Measurements from ENCODE around the gene CBLB. TPM values are rescaled to one million over a fixed set of nuclear protein-coding genes. Genes with fewer than 3 reads are reported as not detected.
"Not testable (repeated sequence)": the region's sequence is repeated elsewhere in the genome, so short reads cannot be mapped to it uniquely, and the experiment has no call there.

The CBLB gene
- polyA plus RNA-seq, 4 donors, result 8.8 to 29.8 (median 12.9) TPM

- DNase-seq (no peak), FAIRE-seq (no peak)
- H3K36me3 ChIP-seq (ENCODE audit: control insufficient read depth in 3 of 3, insufficient read depth in 2 of 3, low read depth in 1 of 3, low read length in 3 of 3), result peaks cover 0 to 8% (median 2%) of the 10 kb centered on the region in 3 donors
- H3K27ac ChIP-seq (ENCODE audit: low read depth in 1 of 3, low read length in 2 of 3), result no peak overlapping the region
- H3K4me1 ChIP-seq (ENCODE audit: control insufficient read depth in 3 of 3, insufficient read depth in 2 of 3, low read depth in 1 of 3, low read length in 2 of 3), result peaks cover 0 to 4% (median 1%) of the 10 kb centered on the region in 3 donors
- H3K9me3 ChIP-seq (ENCODE audit: control insufficient read depth in 2 of 2, insufficient read depth in 1 of 2, low read depth in 1 of 2, low read length in 1 of 2), result peaks cover 0 to 16% of the 10 kb centered on the region in 2 donors
- H3K27me3 ChIP-seq (ENCODE audit: control insufficient read depth in 3 of 3, insufficient read depth in 3 of 3, low read length in 3 of 3), result no peaks in the 10 kb centered on the region
- H3K4me3 ChIP-seq (ENCODE audit: low read depth in 1 of 3, low read length in 3 of 3), result no peak overlapping the region
Measured at GRCh38 chr3:105767776-105768175, 101.0 kb downstream of the CBLB start.

- no peak for DNase-seq
- WGBS, 3 donors, result 9 to 39% (median 21%) methylated on average over 3 of the region's 3 CpGs
- H3K9me3 ChIP-seq (ENCODE audit: control insufficient read depth in 2 of 2, insufficient read depth in 1 of 2, low read depth in 1 of 2, low read length in 1 of 2), result peaks cover 0 to 21% of the 10 kb centered on the region in 2 donors
Measured at GRCh38 chr3:105767216-105767615, 101.6 kb downstream of the CBLB start.

GRCh38 chr3:105765308-105765639 is 103.5 kb downstream of the CBLB start:
- Histone ChIP-seq H3K27me3 (ENCODE audit: control insufficient read depth in 3 of 3, insufficient read depth in 3 of 3, low read length in 3 of 3) (no peaks in the 10 kb centered on the region), H3K4me1 (ENCODE audit: control insufficient read depth in 3 of 3, insufficient read depth in 2 of 3, low read depth in 1 of 3, low read length in 2 of 3) (peaks cover 0 to 8% (median 4%) of the 10 kb centered on the region in 3 donors), H3K27ac (ENCODE audit: low read depth in 1 of 3, low read length in 2 of 3) (peak overlapping the region in 1 of 3 donors; percentile 24), H3K9me3 (ENCODE audit: control insufficient read depth in 2 of 2, insufficient read depth in 1 of 2, low read depth in 1 of 2, low read length in 1 of 2) (peaks cover 0 to 31% of the 10 kb centered on the region in 2 donors), H3K4me3 (ENCODE audit: low read depth in 1 of 3, low read length in 3 of 3) (no peak overlapping the region), H3K36me3 (ENCODE audit: control insufficient read depth in 3 of 3, insufficient read depth in 2 of 3, low read depth in 1 of 3, low read length in 3 of 3) (peaks cover 0 to 14% (median 2%) of the 10 kb centered on the region in 3 donors)
- FAIRE-seq (no peak), DNase-seq (no peak)

More at GRCh38 chr3:105767216-105767615, 101.6 kb downstream of the CBLB start:
- FAIRE-seq, result peak; percentile 72
- peaks cover 0 to 14% (median 2%) of the 10 kb centered on the region in 3 donors for H3K36me3 ChIP-seq (ENCODE audit: control insufficient read depth in 3 of 3, insufficient read depth in 2 of 3, low read depth in 1 of 3, low read length in 3 of 3)
- H3K27me3 ChIP-seq (ENCODE audit: control insufficient read depth in 3 of 3, insufficient read depth in 3 of 3, low read length in 3 of 3), result no peaks in the 10 kb centered on the region
- H3K27ac ChIP-seq (ENCODE audit: low read depth in 1 of 3, low read length in 2 of 3), result no peak overlapping the region
- H3K4me3 ChIP-seq (ENCODE audit: low read depth in 1 of 3, low read length in 3 of 3), result no peak overlapping the region
- peaks cover 0 to 8% (median 4%) of the 10 kb centered on the region in 3 donors for H3K4me1 ChIP-seq (ENCODE audit: control insufficient read depth in 3 of 3, insufficient read depth in 2 of 3, low read depth in 1 of 3, low read length in 2 of 3)

- Histone ChIP-seq H3K27ac (ENCODE audit: low read depth in 1 of 3, low read length in 2 of 3) (peak overlapping the region in 1 of 3 donors; percentile 24), H3K4me1 (ENCODE audit: control insufficient read depth in 3 of 3, insufficient read depth in 2 of 3, low read depth in 1 of 3, low read length in 2 of 3) (peaks cover 0 to 8% (median 4%) of the 10 kb centered on the region in 3 donors), H3K4me3 (ENCODE audit: low read depth in 1 of 3, low read length in 3 of 3) (no peak overlapping the region), H3K27me3 (ENCODE audit: control insufficient read depth in 3 of 3, insufficient read depth in 3 of 3, low read length in 3 of 3) (no peaks in the 10 kb centered on the region), H3K9me3 (ENCODE audit: control insufficient read depth in 2 of 2, insufficient read depth in 1 of 2, low read depth in 1 of 2, low read length in 1 of 2) (peaks cover 0 to 29% of the 10 kb centered on the region in 2 donors), H3K36me3 (ENCODE audit: control insufficient read depth in 3 of 3, insufficient read depth in 2 of 3, low read depth in 1 of 3, low read length in 3 of 3) (peaks cover 0 to 14% (median 4%) of the 10 kb centered on the region in 3 donors)
- WGBS, 3 donors, result 60 to 84% (median 78%) methylated on average over 2 of the region's 2 CpGs
- FAIRE-seq (no peak), DNase-seq (no peak)
Measured at GRCh38 chr3:105764378-105765307, 104.2 kb downstream of the CBLB start.

- DNase-seq, result no peak
- FAIRE-seq, result no peak
- H3K4me3 ChIP-seq (ENCODE audit: low read depth in 1 of 3, low read length in 3 of 3), result no peak overlapping the region
- peaks cover 0 to 24% (median 8%) of the 10 kb centered on the region in 3 donors for H3K36me3 ChIP-seq (ENCODE audit: control insufficient read depth in 3 of 3, insufficient read depth in 2 of 3, low read depth in 1 of 3, low read length in 3 of 3)
- H3K9me3 ChIP-seq (ENCODE audit: control insufficient read depth in 2 of 2, insufficient read depth in 1 of 2, low read depth in 1 of 2, low read length in 1 of 2), result peaks cover 0 to 39% of the 10 kb centered on the region in 2 donors
- no peaks in the 10 kb centered on the region for H3K27me3 ChIP-seq (ENCODE audit: control insufficient read depth in 3 of 3, insufficient read depth in 3 of 3, low read length in 3 of 3)
- peak overlapping the region in 2 of 3 donors; percentile 8 to 11 for H3K27ac ChIP-seq (ENCODE audit: low read depth in 1 of 3, low read length in 2 of 3)
- peaks cover 0 to 8% (median 4%) of the 10 kb centered on the region in 3 donors for H3K4me1 ChIP-seq (ENCODE audit: control insufficient read depth in 3 of 3, insufficient read depth in 2 of 3, low read depth in 1 of 3, low read length in 2 of 3)
Measured at GRCh38 chr3:105763659-105764036, 105.2 kb downstream of the CBLB start.

- H3K4me1 ChIP-seq (ENCODE audit: control insufficient read depth in 3 of 3, insufficient read depth in 2 of 3, low read depth in 1 of 3, low read length in 2 of 3), result peaks cover 0 to 8% (median 4%) of the 10 kb centered on the region in 3 donors
- H3K36me3 ChIP-seq (ENCODE audit: control insufficient read depth in 3 of 3, insufficient read depth in 2 of 3, low read depth in 1 of 3, low read length in 3 of 3), result peaks cover 0 to 28% (median 8%) of the 10 kb centered on the region in 3 donors
- H3K27me3 ChIP-seq (ENCODE audit: control insufficient read depth in 3 of 3, insufficient read depth in 3 of 3, low read length in 3 of 3), result no peaks in the 10 kb centered on the region
- H3K4me3 ChIP-seq (ENCODE audit: low read depth in 1 of 3, low read length in 3 of 3), result no peak overlapping the region
- peaks cover 0 to 43% of the 10 kb centered on the region in 2 donors for H3K9me3 ChIP-seq (ENCODE audit: control insufficient read depth in 2 of 2, insufficient read depth in 1 of 2, low read depth in 1 of 2, low read length in 1 of 2)
- WGBS, 3 donors, result 83 to 88% (median 84%) methylated on average over 13 of the region's 13 CpGs
- DNase-seq (peak; percentile 57 to 86), FAIRE-seq (no peak)
- H3K27ac ChIP-seq (ENCODE audit: low read depth in 1 of 3, low read length in 2 of 3), result peak overlapping the region in 1 of 3 donors; percentile 8
Measured at GRCh38 chr3:105762749-105763658, 105.8 kb downstream of the CBLB start.

GRCh38 chr3:105762214-105762613 is 106.6 kb downstream of the CBLB start:
- Histone ChIP-seq H3K9me3 (ENCODE audit: control insufficient read depth in 2 of 2, insufficient read depth in 1 of 2, low read depth in 1 of 2, low read length in 1 of 2) (peaks cover 0 to 43% of the 10 kb centered on the region in 2 donors), H3K36me3 (ENCODE audit: control insufficient read depth in 3 of 3, insufficient read depth in 2 of 3, low read depth in 1 of 3, low read length in 3 of 3) (peaks cover 0 to 30% (median 8%) of the 10 kb centered on the region in 3 donors)
- H3K27ac ChIP-seq (ENCODE audit: low read depth in 1 of 3, low read length in 2 of 3); H3K4me1 ChIP-seq (ENCODE audit: control insufficient read depth in 3 of 3, insufficient read depth in 2 of 3, low read depth in 1 of 3, low read length in 2 of 3); DNase-seq; FAIRE-seq; H3K4me3 ChIP-seq (ENCODE audit: low read depth in 1 of 3, low read length in 3 of 3); H3K27me3 ChIP-seq (ENCODE audit: control insufficient read depth in 3 of 3, insufficient read depth in 3 of 3, low read length in 3 of 3): not testable (repeated sequence)
- WGBS, 3 donors, result 95 to 100% (median 98%) methylated on average over 1 of the region's 1 CpG

- WGBS, 3 donors, result 98 to 99% (median 99%) methylated on average over 6 of the region's 6 CpGs
- peaks cover 0 to 33% (median 8%) of the 10 kb centered on the region in 3 donors for H3K36me3 ChIP-seq (ENCODE audit: control insufficient read depth in 3 of 3, insufficient read depth in 2 of 3, low read depth in 1 of 3, low read length in 3 of 3)
- peaks cover 0 to 43% of the 10 kb centered on the region in 2 donors for H3K9me3 ChIP-seq (ENCODE audit: control insufficient read depth in 2 of 2, insufficient read depth in 1 of 2, low read depth in 1 of 2, low read length in 1 of 2)
- DNase-seq (no peak), FAIRE-seq (no peak)
- no peak overlapping the region for H3K27ac ChIP-seq (ENCODE audit: low read depth in 1 of 3, low read length in 2 of 3)
- no peaks in the 10 kb centered on the region for H3K27me3 ChIP-seq (ENCODE audit: control insufficient read depth in 3 of 3, insufficient read depth in 3 of 3, low read length in 3 of 3)
- no peak overlapping the region for H3K4me3 ChIP-seq (ENCODE audit: low read depth in 1 of 3, low read length in 3 of 3)
- H3K4me1 ChIP-seq (ENCODE audit: control insufficient read depth in 3 of 3, insufficient read depth in 2 of 3, low read depth in 1 of 3, low read length in 2 of 3), result peaks cover 0 to 6% (median 4%) of the 10 kb centered on the region in 3 donors
Measured at GRCh38 chr3:105759442-105760078, 109.3 kb downstream of the CBLB start.

All from small intestine (tissue), 7 donors.